Left kidney (tissue), 2 donors: ENCODE measurements around the gene RGS7. TPM values are rescaled to one million over a fixed set of nuclear protein-coding genes. Genes with fewer than 3 reads are reported as not detected.
"Not testable (repeated sequence)": the region's sequence is repeated elsewhere in the genome, so short reads cannot be mapped to it uniquely, and the experiment has no call there.

Experiments
- DNase-seq: peaks from one replicate; pipeline ENCODE4 v3.0.0-alpha.2; 2013
- polyA plus RNA-seq: library from polyadenylated mRNA; unstranded; fragments of 120-200 nt; gene quantifications from one replicate; pipeline ENCODE4 v1.2.1, GENCODE V29; 2013; ENCODE audit not compliant: insufficient read length

Gene RGS7
- polyA plus RNA-seq, 1 donor = 6.7 TPM

- DNase-seq = no peak
Observed at GRCh38 chr1:241332037-241332409, 25.0 kb downstream of the RGS7 start.

- DNase-seq = no peak
Observed at GRCh38 chr1:241331328-241332036, 25.5 kb downstream of the RGS7 start.

- no peak for DNase-seq
Observed at GRCh38 chr1:241330619-241331327, 26.2 kb downstream of the RGS7 start.

- no peak for DNase-seq
Observed at GRCh38 chr1:241325456-241325855, 31.5 kb downstream of the RGS7 start.

- peak; percentile 68 for DNase-seq
Observed at GRCh38 chr1:241323514-241324195, 33.4 kb downstream of the RGS7 start.

- DNase-seq = no peak
Observed at GRCh38 chr1:241317676-241318075, 39.3 kb downstream of the RGS7 start.

- DNase-seq = no peak
Observed at GRCh38 chr1:241316372-241316771, 40.6 kb downstream of the RGS7 start.

- no peak for DNase-seq
Observed at GRCh38 chr1:241311056-241311746, 45.8 kb downstream of the RGS7 start.

GRCh38 chr1:241310451-241310850 lies 46.6 kb downstream of the RGS7 start:
- DNase-seq = no peak

GRCh38 chr1:241309651-241310050 lies 47.4 kb downstream of the RGS7 start:
- no peak for DNase-seq

- no peak for DNase-seq
Observed at GRCh38 chr1:241308471-241308870, 48.5 kb downstream of the RGS7 start.

GRCh38 chr1:241308011-241308410 lies 49.0 kb downstream of the RGS7 start:
- no peak for DNase-seq

- DNase-seq = no peak
Observed at GRCh38 chr1:241306125-241306790, 50.7 kb downstream of the RGS7 start.

GRCh38 chr1:241302024-241302423 lies 55.0 kb downstream of the RGS7 start:
- DNase-seq = not testable (repeated sequence)

GRCh38 chr1:241299347-241299746 lies 57.7 kb downstream of the RGS7 start:
- DNase-seq = no peak

- DNase-seq = no peak
Observed at GRCh38 chr1:241292973-241293372, 64.0 kb downstream of the RGS7 start.

GRCh38 chr1:241291548-241291947 lies 65.5 kb downstream of the RGS7 start:
- DNase-seq = not testable (repeated sequence)

GRCh38 chr1:241286486-241286885 lies 70.5 kb downstream of the RGS7 start:
- no peak for DNase-seq

GRCh38 chr1:241276391-241276790 lies 80.6 kb downstream of the RGS7 start:
- no peak for DNase-seq

GRCh38 chr1:241275981-241276380 lies 81.0 kb downstream of the RGS7 start:
- DNase-seq = no peak

- DNase-seq = no peak
Observed at GRCh38 chr1:241275226-241275625, 81.8 kb downstream of the RGS7 start.

GRCh38 chr1:241274693-241275092 lies 82.3 kb downstream of the RGS7 start:
- no peak for DNase-seq
